ACC112 (cell line): ENCODE measurements around the gene NFE2L2.
A peak's percentile ranks its signal among the peaks of the same experiment; 100 is the strongest.

ENCODE experiments used
- H2AFZ ChIP-seq: fragments of 200-600 bp; sonication (generic); one replicate; pipeline ENCODE4 v1.6.0; 2017; ENCODE audit warnings: antibody characterized with exemption, low read length; ENCODE audit not compliant: unreplicated experiment
- H3K27ac ChIP-seq: fragments of 200-600 bp; sonication (generic); 2 replicates; pipeline ENCODE4 v1.5.1; 2014; ENCODE audit warnings: low read depth, mild to moderate bottlenecking, antibody characterized with exemption, low read length, moderate library complexity
- H3K27me3 ChIP-seq: fragments of 200-600 bp; sonication (generic); 2 replicates; pipeline ENCODE4 v1.6.1; 2014; ENCODE audit warnings: mild to moderate bottlenecking, antibody characterized with exemption, low read length, moderate library complexity, mixed read lengths; ENCODE audit not compliant: insufficient read depth
- H3K36me3 ChIP-seq: fragments of 200-600 bp; sonication (generic); 2 replicates; pipeline ENCODE4 v1.6.1; 2016; ENCODE audit warnings: mild to moderate bottlenecking, antibody characterized with exemption, low read length, moderate library complexity, mixed read lengths; ENCODE audit not compliant: insufficient read depth
- H3K4me1 ChIP-seq: fragments of 200-600 bp; sonication (generic); one replicate; pipeline ENCODE4 v1.6.1; 2016; ENCODE audit warnings: low read length, mixed read lengths; ENCODE audit not compliant: insufficient read depth, unreplicated experiment, control insufficient read depth
- H3K4me3 ChIP-seq: fragments of 200-600 bp; sonication (generic); 2 replicates; pipeline ENCODE4 v1.5.1; 2014; ENCODE audit warnings: mild to moderate bottlenecking, low read depth, low read length
- H3K79me2 ChIP-seq: fragments of 200-600 bp; sonication (generic); one replicate; pipeline ENCODE4 v1.6.0; 2016; ENCODE audit warnings: low read length; ENCODE audit not compliant: control insufficient read depth, unreplicated experiment, insufficient read depth

The NFE2L2 gene

DNA sequence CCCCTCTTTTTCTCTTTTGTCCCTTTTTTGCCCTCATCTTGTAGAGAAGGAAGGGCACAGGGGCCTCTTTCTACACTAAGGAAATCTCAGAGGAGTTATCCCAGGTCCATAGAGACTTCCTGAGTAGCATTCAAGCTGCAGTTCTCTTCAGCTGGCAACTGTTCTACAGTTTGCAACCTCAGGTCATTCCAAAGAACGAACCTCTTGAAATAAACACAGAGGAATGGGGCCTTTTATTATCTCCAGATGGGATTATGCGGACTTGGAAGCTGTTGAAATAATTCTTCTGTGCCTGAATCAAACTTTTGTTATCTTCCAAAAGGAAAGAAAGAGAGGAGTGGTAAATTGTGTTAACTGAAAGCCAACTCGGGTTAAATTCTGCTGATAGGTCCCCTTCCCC lies 31.0 kb upstream of the NFE2L2 start:
- H3K36me3 ChIP-seq, result no peaks in the 10 kb centered on the region
- H3K27ac ChIP-seq, result peak overlapping the region; percentile 56
- peak overlapping the region; percentile 77 for H2AFZ ChIP-seq
- peak overlapping the region; percentile 70 for H3K4me3 ChIP-seq
- H3K4me1 ChIP-seq, result peaks cover 8% of the 10 kb centered on the region
- H3K79me2 ChIP-seq, result no peaks in the 10 kb centered on the region
- no peaks in the 10 kb centered on the region for H3K27me3 ChIP-seq

DNA sequence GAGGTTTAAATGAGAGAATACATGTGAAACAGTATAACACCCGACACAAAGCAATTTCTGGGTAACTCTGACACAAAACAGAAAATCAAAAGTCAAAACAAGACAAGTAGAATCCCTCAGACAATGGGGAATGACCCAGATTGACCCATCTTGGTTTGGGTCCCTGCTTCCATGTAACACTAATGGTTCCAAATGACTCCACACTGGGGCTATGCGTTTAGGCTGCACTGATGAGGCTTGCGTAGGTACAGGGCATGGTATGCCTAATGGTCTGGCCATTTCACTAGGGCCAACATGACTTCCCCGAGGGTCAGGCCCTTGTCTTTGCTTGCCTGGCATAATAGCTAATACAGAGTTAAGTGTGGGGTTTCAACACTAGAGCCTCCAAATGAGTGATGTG lies 27.2 kb upstream of the NFE2L2 start:
- no peaks in the 10 kb centered on the region for H3K36me3 ChIP-seq
- no peaks in the 10 kb centered on the region for H3K27me3 ChIP-seq
- H3K4me3 ChIP-seq, result no peak overlapping the region
- no peak overlapping the region for H3K27ac ChIP-seq
- H3K79me2 ChIP-seq, result no peaks in the 10 kb centered on the region
- H2AFZ ChIP-seq, result no peak overlapping the region
- H3K4me1 ChIP-seq, result peaks cover 8% of the 10 kb centered on the region

DNA sequence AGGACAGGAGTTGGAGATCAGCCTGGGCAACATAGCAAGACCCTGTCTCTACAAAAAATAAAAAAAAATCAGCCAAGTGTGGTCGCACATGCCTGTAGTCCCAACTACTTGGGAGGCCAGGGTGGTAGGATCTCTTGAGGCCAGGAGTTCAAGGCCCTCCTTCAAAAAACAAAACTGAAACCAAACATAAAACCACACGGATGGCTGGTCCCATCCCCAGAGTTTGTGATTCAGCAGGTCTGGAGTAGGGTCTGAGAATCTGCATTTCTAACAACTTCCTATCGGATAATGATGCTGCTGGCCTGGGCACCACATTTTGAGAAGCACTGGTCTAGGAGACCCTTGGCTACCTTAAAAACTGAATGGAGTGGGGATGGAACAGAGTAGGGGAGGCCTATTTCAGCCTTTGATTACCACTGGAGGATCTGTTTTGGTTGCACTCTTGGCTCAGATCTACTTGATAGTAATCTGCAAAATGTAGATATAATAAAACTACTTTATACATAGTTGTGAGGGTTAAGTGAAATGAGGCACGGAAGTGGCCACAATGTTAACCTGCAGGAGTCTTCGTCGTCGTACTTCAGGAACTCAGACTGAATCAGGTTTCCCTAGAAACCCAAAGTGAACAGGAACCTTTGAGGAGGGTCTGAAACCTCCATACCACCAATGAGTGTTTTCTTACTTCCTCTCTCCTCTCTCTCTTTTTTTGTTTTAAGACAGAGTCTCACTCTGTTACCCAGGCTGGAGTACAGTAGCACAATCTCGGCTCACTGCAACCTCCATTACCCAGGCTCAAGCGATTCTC lies 25.5 kb upstream of the NFE2L2 start:
- Histone ChIP-seq H3K4me3 (no peak overlapping the region), H3K27ac (no peak overlapping the region), H3K27me3 (no peaks in the 10 kb centered on the region), H3K36me3 (no peaks in the 10 kb centered on the region), H2AFZ (no peak overlapping the region), H3K79me2 (no peaks in the 10 kb centered on the region), H3K4me1 (no peaks in the 10 kb centered on the region)

DNA sequence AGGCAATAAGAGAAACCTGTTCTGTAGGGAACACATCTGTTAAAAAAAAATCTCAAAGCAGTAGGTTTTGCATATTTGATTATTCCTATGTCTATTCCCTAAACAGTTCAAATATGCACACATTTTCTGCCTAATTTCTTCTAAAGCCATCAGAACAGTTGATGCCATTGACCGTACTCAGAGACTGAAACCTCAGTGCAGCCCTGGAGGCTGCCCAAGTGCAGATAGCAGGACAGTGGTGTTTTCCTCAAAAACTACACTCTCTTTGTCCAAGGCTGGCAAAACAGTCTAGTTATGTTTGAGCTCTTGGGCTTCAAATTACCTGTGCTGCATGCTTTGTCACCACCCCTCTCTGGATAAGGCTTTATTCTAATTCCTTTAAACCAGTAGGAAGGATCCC lies 23.3 kb upstream of the NFE2L2 start:
- no peaks in the 10 kb centered on the region for H3K27me3 ChIP-seq
- no peaks in the 10 kb centered on the region for H3K4me1 ChIP-seq

DNA sequence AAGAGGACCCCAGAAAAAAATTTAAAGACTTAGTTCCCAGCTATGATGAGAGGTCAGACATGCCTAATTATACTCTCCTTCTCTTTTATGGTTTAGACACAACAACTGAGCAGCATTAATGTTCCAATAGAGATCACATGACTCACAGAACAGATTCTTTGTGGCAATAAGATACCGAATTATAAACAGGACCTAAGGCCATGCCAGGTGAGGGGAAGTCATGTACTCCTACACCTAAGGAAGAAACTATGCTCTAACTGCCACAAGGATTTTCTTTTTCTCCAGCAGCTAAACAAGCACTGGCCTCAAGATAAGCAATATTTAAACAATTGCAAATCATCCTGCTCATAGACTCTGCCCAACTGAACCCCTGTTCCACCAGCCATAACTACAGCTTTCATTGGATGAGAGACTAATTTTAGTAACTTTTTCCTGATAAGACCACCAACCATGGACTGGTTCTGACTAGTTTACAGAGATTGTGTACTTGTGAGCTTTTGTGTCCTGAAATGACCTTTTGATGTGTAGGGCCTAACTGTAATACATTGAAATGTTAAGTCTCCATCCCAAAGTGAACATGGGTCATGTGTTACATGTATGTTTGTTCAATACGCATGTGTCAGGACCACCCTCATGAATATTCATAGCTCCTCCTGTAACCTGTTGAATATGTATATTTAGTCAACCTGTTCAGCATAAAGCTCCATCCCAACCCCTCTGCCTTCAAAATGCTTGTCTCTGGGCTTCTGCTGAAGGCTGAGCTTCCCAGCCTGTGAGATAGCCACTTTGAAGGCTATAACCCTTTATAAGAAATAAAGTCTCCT lies 21.6 kb upstream of the NFE2L2 start:
- no peak overlapping the region for H2AFZ ChIP-seq
- no peaks in the 10 kb centered on the region for H3K27me3 ChIP-seq
- no peaks in the 10 kb centered on the region for H3K79me2 ChIP-seq
- H3K4me1 ChIP-seq, result peaks cover 8% of the 10 kb centered on the region
- H3K27ac ChIP-seq, result no peak overlapping the region
- H3K4me3 ChIP-seq, result no peak overlapping the region
- no peaks in the 10 kb centered on the region for H3K36me3 ChIP-seq

More for the DNA sequence above, 23.3 kb upstream of the NFE2L2 start:
- H3K27ac ChIP-seq, result no peak overlapping the region
- H3K36me3 ChIP-seq, result no peaks in the 10 kb centered on the region
- no peak overlapping the region for H2AFZ ChIP-seq
- H3K79me2 ChIP-seq, result no peaks in the 10 kb centered on the region
- H3K4me3 ChIP-seq, result no peak overlapping the region

DNA sequence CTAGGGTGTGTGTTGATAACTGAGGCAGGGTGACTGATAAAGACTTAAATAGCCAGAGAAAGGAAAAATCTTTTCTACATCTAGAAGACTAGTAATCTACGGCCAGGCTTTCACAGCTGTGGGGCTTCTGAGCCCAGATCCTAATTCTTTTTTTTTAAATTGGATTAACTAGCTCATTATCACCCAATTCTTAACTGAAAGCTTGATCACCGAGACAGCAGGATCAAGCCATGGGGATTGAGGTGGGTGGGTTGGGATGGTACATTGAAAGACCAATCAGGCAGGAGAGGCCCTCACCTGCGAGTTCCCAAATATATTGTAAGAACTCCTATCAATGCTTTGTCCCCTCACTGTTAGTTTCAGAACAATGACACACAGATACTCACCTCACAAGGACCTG lies 20.0 kb upstream of the NFE2L2 start:
- no peak overlapping the region for H2AFZ ChIP-seq
- peaks cover 8% of the 10 kb centered on the region for H3K4me1 ChIP-seq
- H3K79me2 ChIP-seq, result no peaks in the 10 kb centered on the region
- no peak overlapping the region for H3K27ac ChIP-seq
- no peaks in the 10 kb centered on the region for H3K27me3 ChIP-seq
- H3K36me3 ChIP-seq, result no peaks in the 10 kb centered on the region
- no peak overlapping the region for H3K4me3 ChIP-seq

DNA sequence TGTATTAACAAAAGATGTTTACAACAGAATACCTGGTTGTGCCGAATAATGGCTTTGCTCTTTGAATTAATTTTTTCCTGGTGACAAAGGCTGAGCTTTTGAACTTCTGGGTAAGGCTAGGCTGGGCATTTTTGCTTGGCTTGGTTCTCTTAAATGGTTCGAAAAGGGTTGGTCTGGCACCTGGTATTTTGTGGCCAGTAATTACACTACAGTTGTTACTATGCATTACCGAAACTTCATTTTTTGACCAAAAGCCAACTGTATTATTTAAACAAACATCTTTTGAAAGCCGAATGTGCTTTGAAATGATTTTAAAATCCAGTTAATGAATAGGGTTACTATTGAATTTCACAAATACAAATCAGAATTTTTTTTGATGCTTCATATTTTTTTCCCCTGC lies 19.4 kb upstream of the NFE2L2 start:
- Histone ChIP-seq H3K79me2 (no peaks in the 10 kb centered on the region), H3K27me3 (no peaks in the 10 kb centered on the region), H3K36me3 (no peaks in the 10 kb centered on the region), H3K4me1 (peaks cover 8% of the 10 kb centered on the region), H2AFZ (no peak overlapping the region), H3K27ac (no peak overlapping the region), H3K4me3 (no peak overlapping the region)

DNA sequence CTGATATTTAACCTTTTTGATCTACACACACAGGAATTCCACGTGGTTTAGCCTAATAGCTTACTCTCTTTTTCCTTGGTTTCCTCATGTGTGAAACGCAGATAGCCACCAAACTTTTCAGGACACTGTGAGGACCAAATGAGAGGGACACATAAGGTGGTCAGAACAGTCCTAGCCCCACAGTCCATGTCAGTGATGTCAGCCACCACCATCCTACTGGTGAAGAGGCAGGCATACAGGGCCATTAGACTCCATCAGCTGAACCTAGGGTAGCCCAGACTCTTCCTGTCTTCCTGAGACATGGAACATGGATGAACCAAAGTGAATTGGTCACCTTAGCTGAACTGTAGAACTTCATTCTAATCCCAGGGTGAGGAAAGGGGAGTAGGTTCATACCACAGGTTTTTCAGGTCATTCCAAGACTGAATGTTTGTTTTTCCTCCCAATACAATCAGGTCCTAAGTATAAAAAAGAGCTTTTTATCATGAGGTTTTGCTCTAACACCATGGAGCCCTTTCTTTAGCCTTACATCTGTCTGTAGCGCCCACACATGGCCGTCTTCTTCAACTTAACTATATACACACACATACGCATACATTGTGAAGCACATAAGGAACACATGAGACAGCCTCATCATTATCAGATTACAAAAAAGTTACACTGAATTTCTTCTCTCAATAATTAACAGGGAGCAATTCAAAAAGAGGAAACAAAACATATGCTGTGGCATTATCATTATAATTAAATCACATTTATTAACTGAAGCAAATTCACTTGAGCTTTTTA lies 18.5 kb upstream of the NFE2L2 start:
- Histone ChIP-seq H3K4me1 (peaks cover 8% of the 10 kb centered on the region), H3K79me2 (no peaks in the 10 kb centered on the region), H3K27me3 (no peaks in the 10 kb centered on the region), H3K27ac (no peak overlapping the region), H3K36me3 (no peaks in the 10 kb centered on the region), H2AFZ (no peak overlapping the region), H3K4me3 (no peak overlapping the region)

DNA sequence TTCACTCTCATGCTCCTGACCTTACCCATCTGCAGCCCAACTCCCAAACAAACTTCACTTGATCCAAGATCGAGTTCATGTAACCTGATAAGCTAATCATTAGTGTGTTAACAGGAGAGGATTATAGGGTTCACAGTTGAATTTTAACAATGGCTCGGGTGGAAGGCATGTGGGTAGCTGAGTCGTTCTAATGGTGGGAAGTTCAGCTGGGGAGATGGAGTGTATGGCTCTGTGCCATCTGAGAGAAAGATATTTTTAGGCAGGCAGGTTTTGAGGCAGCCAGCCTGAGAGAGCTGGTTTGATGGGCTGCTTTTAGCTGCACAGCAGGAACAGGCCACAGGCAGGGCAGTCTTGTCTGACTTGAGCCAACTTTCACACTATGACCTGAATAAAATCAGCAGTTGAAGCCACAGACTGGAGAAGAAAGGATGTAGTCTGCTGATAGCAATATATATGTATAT lies 17.7 kb upstream of the NFE2L2 start:
- no peak overlapping the region for H3K4me3 ChIP-seq
- H3K4me1 ChIP-seq, result peaks cover 8% of the 10 kb centered on the region
- H3K79me2 ChIP-seq, result no peaks in the 10 kb centered on the region
- H3K27ac ChIP-seq, result no peak overlapping the region
- no peaks in the 10 kb centered on the region for H3K27me3 ChIP-seq
- H3K36me3 ChIP-seq, result no peaks in the 10 kb centered on the region
- no peak overlapping the region for H2AFZ ChIP-seq

DNA sequence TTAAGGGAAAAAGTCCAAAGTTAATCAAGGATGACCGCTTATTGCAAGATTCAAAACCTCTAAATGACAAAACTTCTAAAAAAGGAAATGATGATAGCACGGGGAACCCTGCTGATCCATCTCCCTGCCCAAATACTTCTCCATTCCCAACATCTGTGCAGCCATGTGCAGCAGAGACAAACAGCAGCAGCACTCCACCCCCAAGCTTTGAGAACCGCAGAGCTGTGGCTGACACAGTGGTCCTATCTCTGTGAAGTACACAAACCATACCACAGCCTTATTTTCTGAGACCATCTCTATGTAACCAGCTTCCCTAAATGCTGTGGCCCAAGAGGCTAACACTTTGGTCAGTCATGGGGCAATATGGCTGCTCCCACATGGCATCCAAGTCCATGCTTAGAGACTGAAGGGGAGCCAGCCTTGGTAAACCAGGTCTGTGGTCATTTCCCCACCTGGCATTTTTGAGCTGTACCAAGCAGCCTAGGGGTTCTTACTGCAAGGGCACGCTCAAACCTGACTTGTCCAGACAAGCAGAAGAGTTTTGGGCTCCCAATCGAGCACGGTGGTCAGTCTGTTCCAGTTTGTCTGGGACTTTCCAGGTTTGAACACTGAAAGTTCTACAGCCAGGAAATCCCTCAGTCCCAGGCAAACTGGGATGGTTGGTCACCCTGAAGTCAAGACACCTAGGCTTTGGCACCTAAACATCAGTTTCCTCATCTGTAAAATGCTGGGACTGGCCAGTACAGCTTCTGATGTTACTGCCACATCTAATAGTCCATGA lies 17.1 kb upstream of the NFE2L2 start:
- H3K4me1 ChIP-seq, result peaks cover 8% of the 10 kb centered on the region
- H3K79me2 ChIP-seq, result no peaks in the 10 kb centered on the region
- no peak overlapping the region for H2AFZ ChIP-seq
- H3K4me3 ChIP-seq, result no peak overlapping the region
- H3K27me3 ChIP-seq, result no peaks in the 10 kb centered on the region
- H3K36me3 ChIP-seq, result no peaks in the 10 kb centered on the region
- H3K27ac ChIP-seq, result no peak overlapping the region
